Hindlimb muscle (tissue), 1 donor: Measurements from ENCODE around the gene FMN1. TPM values are rescaled to one million over a fixed set of nuclear protein-coding genes. Genes with fewer than 3 reads are reported as not detected.

Source experiments
- DNase-seq: peaks from one replicate; pipeline ENCODE4 v3.0.0-alpha.2; 2013
- polyA plus RNA-seq: library from polyadenylated mRNA; unstranded; fragments of 120-200 nt; gene quantifications from one replicate; pipeline ENCODE4 v1.2.1, GENCODE V29; 2013; ENCODE audit not compliant: insufficient read length

The FMN1 gene
- polyA plus RNA-seq, 1 donor = 1.6 TPM

GRCh38 chr15:32716915-32717425, 477.5 kb downstream of the FMN1 start:
- no peak for DNase-seq

GRCh38 chr15:32716216-32716914, 478.1 kb downstream of the FMN1 start:
- DNase-seq = no peak

Other genes starting within 250 kb of the FMN1 start
- 48.3 TPM for gene RYR3, start 116.3 kb upstream of the FMN1 start, polyA plus RNA-seq